Body of pancreas (tissue), 4 donors: ENCODE results near the gene CHSY1.

Source experiments
- CTCF ChIP-seq, 7 experiments: fragments of 450-650 bp in 4 of 7; fragments of 200-600 bp in 3 of 7; sonication (generic) in 3 of 7; IDR thresholded peaks; one replicate each; pipeline ENCODE4 v1.5.1; 2016 to 2019; ENCODE audit warnings: antibody characterized with exemption in 7 of 7
- POLR2A ChIP-seq, 3 donors: fragments of 450-650 bp; IDR thresholded peaks; one replicate each; pipeline ENCODE4 v1.6.1; 2016; ENCODE audit warnings: antibody characterized with exemption in 3 of 3, mild to moderate bottlenecking in 2 of 3

- TF ChIP-seq CTCF (IDR thresholded peaks at IDR 0.05), result no peak
- no peak for TF ChIP-seq POLR2A (IDR thresholded peaks at IDR 0.05)
These were observed 41.8 kb downstream of the CHSY1 start for GRCh38 chr15:101210058-101210457.
